GM18519 (cell line): ENCODE measurements around the gene ROR1.

Experiments
- ATAC-seq: cut with Tn5 transposase; IDR thresholded peaks from one replicate; pipeline ENCODE4 v1.9.1; 2021; ENCODE audit warnings: mild to moderate bottlenecking, moderate library complexity; ENCODE audit not compliant: unreplicated experiment, low FRiP score

Gene ROR1

DNA sequence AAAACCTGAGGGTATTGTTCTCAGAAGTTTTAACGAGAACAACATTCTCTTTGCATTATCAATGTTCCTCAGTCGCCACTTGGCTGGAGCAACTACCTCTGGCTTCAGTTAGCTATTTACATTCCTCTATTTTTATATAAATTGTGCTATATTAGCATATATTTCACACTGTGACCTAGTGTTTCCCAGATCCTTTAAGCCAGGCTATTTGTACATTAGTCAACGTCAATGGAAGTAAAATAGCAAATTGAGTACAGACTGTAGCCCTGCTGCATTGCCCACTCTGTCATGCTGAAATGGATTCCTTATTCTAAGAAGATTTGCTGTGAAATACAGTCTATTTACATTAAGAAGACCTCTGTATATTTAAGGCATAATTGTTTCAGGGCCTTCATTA, 213.8 kb downstream of the ROR1 start:
- ATAC-seq = no peak

- no peak for ATAC-seq
Observed at GRCh38 chr1:63988941-63989340, 215.1 kb downstream of the ROR1 start.

- ATAC-seq = no peak
Observed at GRCh38 chr1:63991685-63992084, 217.9 kb downstream of the ROR1 start.

GRCh38 chr1:64000021-64000420, 226.2 kb downstream of the ROR1 start:
- ATAC-seq = no peak

DNA sequence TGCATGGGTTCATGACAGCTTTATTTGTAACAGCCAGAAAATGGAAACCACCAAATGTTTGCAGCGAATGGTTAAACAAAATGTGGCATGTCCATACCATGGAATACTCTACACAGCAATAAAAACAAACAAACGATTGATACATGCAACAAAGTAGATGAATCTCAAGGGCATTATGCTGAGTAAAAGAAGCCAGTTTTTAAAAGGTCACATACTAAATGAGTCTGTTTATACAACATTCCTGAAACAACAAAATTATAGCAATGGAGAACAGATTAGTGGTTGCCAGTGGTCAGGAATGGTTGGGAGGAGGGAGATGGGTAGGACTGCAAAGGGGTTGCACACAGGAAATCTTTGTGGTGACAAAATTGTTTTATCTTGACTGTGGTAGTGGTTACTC, 227.2 kb downstream of the ROR1 start:
- no peak for ATAC-seq

DNA sequence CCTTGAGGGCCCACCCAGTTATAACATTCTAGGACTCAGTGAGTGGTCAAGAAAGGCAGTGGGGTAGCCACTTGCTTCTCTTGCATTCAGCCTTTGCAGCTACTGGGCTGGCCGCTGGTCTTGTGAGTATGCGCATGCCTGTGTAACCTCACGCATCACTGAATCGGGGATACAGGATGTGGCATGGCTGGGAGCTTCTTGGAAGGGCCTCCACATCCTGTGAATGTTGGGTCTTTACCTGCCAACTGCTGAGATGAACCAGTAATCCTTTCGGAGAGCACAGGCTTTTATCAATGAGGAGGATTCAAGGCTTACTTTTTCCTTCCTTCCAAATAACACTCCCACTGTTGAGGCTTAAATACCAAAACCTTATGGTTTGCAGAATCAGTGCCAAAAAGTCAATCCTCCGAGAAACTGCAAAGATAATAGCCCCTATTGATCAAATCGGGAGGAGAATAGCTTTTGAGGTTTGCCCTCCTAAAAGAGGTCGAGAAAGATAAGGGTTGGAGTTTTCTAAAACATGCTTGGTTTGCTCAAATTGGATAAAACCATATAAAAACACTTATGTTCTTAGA, 230.7 kb downstream of the ROR1 start:
- no peak for ATAC-seq

- no peak for ATAC-seq
Observed at GRCh38 chr1:64005801-64006200, 232.0 kb downstream of the ROR1 start.

- no peak for ATAC-seq
Observed at GRCh38 chr1:64006276-64007051, 232.6 kb downstream of the ROR1 start.

GRCh38 chr1:64010316-64010715, 236.5 kb downstream of the ROR1 start:
- no peak for ATAC-seq

DNA sequence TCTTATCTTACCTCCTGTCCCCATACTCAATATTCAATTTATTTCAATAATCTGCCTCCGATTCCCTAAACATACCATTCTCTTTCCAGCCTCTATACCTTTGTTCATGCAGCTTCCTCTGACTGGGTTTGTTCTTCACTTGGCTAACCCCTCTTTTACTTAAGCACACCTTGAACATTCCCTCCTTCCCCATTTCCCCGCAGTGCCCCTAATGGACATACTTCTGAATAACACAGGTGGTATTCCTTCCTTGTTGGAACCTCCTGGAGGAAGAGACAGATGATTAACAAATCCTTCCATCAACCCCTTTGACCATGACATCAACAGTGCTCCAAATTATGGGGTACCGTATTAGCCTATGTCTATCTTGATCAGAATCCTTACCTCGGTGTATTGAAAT, 239.6 kb downstream of the ROR1 start:
- no peak for ATAC-seq

DNA sequence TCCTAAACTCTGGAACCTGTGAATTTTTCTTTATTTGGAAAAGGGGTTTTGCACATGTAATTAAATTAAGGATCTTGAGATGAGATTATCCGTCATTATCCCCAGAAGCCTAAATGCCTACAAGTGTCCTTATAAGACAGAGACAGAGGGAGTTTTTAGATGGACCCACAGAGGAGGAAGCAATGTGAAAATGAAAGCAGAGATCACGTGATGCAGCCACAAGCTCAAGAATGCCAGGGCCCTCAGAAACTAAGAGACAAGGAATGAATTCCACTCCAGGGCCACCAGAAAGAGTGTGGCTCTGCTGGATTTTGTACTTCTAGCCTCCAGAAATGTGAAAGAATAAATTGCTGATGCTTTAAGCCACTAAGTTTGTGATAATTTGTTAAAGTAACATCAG, 246.0 kb downstream of the ROR1 start:
- ATAC-seq = no peak

- ATAC-seq = no peak
Observed at GRCh38 chr1:64021066-64021465, 247.2 kb downstream of the ROR1 start.

DNA sequence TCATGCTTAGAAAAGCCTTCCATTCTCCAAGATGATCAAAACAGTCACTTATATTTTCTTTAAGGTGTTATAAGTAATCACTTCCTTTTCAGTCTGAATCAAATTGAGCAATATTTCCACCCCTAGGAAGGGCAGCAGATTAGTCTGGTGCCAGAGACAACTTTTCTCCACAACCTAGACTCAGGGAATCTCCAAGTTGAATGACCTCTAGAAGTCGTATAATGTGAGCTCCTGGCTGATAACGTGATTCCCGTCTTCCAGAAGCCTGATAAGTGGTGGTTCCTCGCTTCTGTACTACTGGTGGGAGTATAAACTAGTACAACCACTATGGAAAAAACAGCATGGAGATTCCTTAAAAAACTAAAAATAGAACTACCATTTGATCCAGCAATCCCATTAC, 251.2 kb downstream of the ROR1 start:
- ATAC-seq = no peak

GRCh38 chr1:64029037-64029436, 255.2 kb downstream of the ROR1 start:
- ATAC-seq = no peak

GRCh38 chr1:64030411-64030810, 256.6 kb downstream of the ROR1 start:
- ATAC-seq = no peak

DNA sequence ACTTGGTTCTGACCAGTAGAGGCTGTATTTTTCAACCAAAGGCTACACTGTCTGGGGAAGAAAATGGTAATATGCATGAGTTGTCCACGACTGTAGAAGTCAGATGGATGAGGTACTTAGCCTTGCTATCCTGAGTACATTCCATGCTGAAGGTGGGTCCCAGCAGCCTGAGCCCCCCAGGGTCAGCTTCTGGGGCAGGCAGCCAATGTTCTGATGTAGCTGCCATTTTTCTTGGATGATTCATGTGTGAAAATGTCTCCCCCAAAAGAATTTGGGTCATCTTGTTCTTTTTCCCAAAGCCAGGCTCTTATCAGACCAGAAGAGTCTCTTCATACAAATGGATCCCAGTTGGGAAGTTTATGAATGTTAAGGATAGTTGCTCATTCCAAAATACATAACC, 257.4 kb downstream of the ROR1 start:
- no peak for ATAC-seq

DNA sequence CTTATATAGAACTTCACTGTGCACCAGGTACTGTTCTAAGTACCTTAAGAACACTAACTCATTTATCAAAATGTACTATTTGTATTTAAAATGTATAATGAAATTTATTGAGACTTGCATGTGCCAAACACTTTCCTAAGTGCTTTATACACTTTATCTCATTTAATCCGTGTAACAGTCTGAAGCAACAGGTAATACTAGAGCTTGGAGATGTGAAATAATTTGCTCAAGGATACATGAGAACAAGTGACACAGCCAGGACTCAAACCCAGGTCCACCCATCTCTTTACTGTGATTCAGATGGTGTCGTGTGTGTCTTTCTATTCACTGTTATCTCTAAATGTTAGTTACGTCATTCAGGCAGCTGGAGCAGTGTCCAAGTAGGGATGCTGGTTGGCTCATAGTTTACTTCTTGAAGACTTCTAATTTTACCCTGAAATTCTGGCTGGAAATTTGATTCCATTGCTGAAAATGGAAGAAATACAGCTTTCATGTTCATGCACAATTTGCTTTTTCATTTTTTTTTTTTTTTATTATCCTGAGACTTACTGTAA, 259.9 kb downstream of the ROR1 start:
- no peak for ATAC-seq

GRCh38 chr1:64036549-64036948, 262.7 kb downstream of the ROR1 start:
- no peak for ATAC-seq

DNA sequence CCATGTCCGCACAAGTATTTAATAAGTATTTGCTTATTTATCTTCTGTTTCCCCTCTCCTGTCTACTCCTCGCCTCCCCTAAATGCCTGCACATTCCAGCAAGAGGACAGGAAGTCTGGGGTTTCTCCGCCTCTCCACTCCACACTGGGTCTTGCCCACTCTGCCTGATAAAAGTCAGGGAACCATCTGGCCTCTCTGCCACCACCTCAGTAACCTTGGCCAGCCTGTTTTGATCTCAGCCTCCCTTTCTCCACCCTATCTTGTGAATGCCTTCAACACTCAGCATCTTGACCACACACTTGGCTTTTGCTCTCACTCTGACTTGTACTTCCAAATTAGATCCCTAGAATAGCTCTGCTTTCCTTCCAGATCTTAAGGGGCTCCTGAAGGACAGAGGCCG, 264.3 kb downstream of the ROR1 start:
- ATAC-seq = no peak

DNA sequence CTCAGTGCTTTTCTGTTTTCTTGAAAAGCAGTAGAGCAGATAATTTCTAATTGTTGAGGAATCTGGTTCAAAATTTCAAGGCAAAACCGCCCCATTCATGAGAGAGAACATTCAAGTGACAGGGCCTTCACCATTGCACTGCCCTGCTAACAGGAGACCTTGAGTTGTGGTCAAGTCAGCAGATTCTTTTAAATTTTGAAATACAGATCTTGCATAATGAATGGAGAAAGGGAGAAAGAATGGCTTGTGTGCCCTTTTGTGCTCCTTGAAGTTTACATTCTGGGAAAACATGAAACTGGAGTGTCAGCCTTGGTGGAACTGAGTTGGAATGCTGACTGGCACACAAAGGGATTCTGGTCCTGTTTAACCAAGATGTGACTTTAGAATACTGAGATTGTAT, 265.1 kb downstream of the ROR1 start:
- no peak for ATAC-seq

GRCh38 chr1:64039390-64039926, 265.6 kb downstream of the ROR1 start:
- ATAC-seq = no peak
